ENCODE measurements around the gene DEFB132.

- TF ChIP-seq CTCF (IDR thresholded peaks at IDR 0.05) (no peak), POLR2A (IDR thresholded peaks at IDR 0.05) (no peak)
Observed at GRCh38 chr20:214383-214782, 43.1 kb upstream of the DEFB132 start.

Measured in esophagus squamous epithelium (tissue), 4 donors.